GM18505 (cell line): ENCODE results near the gene PGAP2.

ENCODE experiments used
- ATAC-seq: cut with Tn5 transposase; IDR thresholded peaks from one replicate; pipeline ENCODE4 v1.9.1; 2021; ENCODE audit not compliant: unreplicated experiment
- POLR2A ChIP-seq: IDR thresholded peaks from 4 replicates; pipeline ENCODE4 v1.6.1; 2011; ENCODE audit warnings: borderline replicate concordance; ENCODE audit not compliant: insufficient read depth, insufficient read length; ENCODE audit errors: extremely low read depth

Gene PGAP2

DNA sequence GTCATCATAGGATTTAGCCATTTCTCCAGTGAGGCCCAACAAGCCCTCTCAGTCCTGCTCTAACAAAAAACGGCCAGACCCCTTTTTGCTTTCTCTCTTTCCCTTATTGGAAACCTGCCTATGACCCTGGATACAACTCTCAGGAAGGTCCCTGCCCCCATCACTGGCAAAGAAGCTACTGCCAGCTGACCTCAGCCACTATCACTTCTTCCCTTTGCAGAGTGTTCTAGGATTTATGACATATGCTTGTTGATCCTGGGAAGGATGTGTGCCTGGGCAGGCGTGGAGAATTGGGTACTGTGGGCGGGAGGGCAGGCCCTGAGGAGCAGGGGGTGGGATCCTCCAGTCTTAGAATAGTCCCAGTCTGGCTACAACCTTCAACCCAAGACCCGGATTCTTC, 7.5 kb downstream of the PGAP2 start:
- no peak for TF ChIP-seq POLR2A
- ATAC-seq = no peak

DNA sequence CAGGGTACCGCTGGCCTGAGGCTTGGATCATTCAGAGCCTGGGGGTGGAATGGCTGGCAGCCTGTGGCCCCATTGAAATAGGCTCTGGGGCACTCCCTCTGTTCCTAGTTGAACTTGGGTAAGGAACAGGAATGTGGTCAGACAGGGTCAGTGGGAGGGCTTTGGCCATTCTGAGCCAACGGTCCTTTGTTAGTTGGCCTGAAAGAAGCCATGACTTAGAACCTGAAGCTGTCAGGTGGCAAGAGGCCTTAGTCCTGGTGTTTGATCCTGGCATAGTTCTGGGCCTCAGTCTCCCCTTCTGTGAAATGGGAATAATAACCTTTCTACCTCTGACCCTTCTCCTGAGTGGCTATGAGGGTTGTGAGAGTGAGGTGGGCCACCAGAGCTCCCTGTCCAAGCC, 8.3 kb downstream of the PGAP2 start:
- TF ChIP-seq POLR2A = no peak
- ATAC-seq = no peak

DNA sequence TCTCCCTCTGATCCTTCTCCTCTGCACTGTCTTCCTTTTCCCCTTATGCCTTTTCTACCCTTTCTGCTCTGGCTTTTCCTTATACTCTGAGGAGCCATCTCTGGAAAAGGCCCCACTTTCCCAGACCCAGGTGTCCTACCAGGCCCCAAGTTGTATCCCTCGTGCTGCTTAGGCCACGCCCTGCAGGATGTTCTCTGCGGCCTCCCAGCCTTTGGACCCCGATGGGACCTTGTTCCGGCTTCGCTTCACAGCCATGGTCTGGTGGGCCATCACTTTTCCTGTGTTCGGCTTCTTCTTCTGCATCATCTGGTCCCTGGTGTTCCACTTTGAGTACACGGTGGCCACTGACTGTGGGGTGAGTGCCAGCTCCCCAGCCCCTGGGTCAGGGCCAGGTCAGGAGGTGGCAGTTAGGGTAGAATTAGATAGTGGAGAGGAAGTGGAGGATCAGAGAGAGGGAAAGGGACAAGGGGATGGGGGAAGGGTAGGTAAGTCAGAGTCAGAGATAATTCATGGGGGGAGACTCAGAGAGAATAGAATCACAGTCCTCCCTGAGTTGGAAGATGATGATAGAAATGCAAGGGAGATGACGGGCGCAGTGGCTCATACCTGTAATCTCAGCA, 8.9 kb downstream of the PGAP2 start:
- ATAC-seq = no peak
- TF ChIP-seq POLR2A = no peak

GRCh38 chr11:3820971-3821370, 12.6 kb downstream of the PGAP2 start:
- no peak for ATAC-seq
- no peak for TF ChIP-seq POLR2A

GRCh38 chr11:3822312-3822711, 14.0 kb downstream of the PGAP2 start:
- no peak for ATAC-seq
- no peak for TF ChIP-seq POLR2A

DNA sequence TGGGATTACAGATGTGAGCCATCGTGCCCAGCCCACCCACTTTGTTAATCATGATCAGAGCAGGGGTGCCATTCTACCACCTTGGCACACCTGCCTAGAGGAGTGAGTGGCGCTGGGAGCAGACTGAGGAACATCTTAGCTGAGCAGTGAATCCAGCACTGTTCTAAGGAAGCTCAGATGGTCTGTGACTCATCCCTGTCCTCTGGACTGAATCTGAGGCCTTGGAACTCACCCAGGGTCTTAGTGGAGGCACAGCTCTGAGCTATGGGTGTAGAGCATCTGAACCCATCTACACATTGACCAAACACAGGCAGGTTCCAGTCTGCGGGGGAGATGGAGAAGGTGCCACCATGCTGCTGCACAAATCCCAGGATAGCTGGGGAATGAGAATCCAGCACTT, 14.9 kb downstream of the PGAP2 start:
- no peak for ATAC-seq
- no peak for TF ChIP-seq POLR2A

- no peak for ATAC-seq
- no peak for TF ChIP-seq POLR2A
These were observed 15.6 kb downstream of the PGAP2 start for GRCh38 chr11:3823762-3824506.

DNA sequence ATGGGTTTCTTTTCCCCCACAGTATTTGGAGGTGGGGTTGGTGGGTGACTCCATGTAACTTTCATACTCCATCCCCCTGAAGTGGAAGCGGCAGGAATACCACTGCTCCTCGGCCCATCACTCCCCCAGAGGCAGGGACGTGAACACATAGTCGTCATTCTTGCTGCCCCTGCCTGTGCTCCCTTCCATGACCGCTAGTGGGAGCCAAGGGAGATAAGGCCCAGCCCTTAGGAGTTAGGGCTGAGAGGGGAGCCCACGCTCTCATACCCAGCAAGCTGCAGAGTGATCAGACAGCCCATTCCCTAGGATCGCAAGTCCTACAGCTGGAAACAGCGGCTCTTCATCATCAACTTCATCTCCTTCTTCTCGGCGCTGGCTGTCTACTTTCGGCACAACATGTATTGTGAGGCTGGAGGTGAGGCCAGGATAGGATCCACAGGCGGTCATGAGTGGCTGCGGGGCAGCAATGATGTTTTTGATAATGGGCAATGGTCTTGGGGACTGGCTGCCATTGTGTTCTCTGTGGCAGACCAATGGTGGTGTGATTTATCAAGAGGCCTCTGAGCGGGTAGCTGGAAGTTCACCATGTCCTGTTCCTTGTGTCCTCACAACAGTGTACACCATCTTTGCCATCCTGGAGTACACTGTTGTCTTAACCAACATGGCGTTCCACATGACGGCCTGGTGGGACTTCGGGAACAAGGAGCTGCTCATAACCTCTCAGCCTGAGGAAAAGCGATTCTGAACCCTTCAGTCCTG, 16.5 kb downstream of the PGAP2 start:
- no peak for TF ChIP-seq POLR2A
- ATAC-seq = peak; percentile 76

DNA sequence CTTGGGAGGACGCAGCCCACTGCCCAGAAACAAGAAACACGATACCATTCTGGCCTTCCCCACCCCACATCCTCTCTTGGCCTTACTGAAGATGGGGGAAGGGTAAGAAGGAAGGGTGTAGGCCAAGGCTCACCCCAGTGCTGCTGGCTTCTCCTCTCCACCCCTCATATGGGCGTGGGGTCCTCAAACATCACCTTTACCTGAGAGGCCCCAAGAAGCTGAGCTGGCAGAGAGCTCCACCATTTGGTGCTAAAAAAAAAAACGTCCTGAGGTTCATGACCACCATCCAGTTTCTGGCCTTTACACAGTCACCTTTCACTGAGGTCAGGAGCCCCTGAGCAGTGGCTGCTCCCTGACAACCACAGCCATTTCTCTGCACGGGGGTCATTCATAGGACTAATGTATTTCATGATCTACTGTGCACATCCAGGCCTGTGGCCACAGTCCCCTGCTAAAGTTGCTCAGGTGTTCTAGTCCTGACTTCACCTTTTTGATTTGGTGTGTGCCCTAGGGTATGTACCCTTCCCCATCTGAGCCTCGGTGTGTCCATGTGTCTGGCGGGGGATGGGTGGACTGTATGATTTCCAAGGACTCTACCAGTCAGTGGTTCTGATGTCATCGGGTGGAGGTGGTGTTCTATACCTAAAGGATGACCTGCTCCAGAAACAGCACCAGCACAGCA, 17.3 kb downstream of the PGAP2 start:
- peak; percentile 24 for TF ChIP-seq POLR2A

GRCh38 chr11:3826721-3827120, 18.4 kb downstream of the PGAP2 start:
- no peak for TF ChIP-seq POLR2A
- no peak for ATAC-seq

More for the DNA sequence above, 17.3 kb downstream of the PGAP2 start:
- no peak for ATAC-seq

GRCh38 chr11:3827434-3828186, 19.2 kb downstream of the PGAP2 start:
- no peak for ATAC-seq
- TF ChIP-seq POLR2A = no peak

DNA sequence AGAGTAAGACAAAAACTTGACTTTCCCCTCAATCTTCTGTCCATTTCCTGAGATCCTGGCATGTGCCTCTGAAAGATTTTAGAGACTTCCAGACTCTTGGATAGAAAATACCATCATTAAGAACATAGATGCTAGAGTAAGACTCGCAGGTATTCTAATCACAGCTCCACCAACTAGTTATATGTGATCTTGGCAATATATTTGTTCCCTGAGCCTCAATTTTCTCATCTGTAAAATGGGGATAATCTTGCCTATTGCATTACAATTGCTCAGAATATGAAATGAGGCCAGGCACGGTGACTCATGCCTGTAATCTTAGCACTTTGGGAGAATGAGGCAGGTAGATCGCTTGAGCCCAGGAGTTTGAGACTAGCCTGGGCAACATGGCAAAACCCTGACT, 21.7 kb downstream of the PGAP2 start:
- no peak for TF ChIP-seq POLR2A
- no peak for ATAC-seq

DNA sequence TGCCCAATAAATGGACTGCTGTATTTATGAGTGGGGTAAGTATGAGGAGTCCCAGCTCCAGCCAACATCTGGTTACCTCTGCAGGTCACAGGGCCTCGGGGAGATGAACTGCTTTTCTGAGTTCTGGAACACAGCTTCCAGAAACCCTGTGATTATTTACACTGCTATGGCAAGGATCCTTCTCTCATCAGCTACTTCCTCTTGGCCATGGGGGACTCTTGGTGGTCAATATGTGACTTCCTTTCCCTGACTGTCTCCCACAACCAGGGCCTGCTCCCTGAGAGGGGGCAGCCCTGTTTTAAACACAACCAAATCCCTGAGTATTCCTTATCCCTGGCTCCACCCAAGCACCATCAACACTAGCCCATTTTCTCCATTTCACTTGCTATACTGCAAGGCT, 22.4 kb downstream of the PGAP2 start:
- ATAC-seq = no peak
- no peak for TF ChIP-seq POLR2A
